ENCODE results near the gene DACT1.

DACT1 gene

DNA sequence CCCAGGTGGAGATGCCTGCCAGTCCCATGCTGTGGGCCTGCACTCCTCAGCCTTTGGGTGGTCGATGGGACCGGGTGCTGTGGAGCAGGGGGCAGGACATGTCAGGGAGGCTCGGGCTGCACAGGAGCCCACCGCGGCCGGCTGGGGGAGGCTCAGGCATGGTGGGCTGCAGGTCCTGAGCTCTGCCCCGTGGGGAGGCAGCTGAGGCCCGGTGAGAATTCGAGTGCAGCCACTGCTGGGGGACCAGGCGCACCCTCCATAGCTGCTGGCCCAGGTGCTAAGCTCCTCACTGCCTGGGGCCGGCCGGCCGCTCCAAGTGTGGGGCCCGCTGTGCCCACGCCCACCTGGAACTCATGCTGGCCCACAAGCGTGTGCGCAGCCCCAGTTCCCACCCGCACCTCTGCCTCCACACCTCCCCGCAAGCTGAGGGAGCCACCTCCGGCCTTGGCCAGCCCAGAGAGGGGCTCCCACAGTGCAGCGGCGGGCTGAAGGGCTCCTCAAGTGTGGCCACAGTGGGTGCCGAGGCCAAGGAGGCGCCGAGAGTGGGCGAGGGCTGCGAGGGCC lies 49.6 kb downstream of the DACT1 start:
- TF ChIP-seq, protein P1, sequence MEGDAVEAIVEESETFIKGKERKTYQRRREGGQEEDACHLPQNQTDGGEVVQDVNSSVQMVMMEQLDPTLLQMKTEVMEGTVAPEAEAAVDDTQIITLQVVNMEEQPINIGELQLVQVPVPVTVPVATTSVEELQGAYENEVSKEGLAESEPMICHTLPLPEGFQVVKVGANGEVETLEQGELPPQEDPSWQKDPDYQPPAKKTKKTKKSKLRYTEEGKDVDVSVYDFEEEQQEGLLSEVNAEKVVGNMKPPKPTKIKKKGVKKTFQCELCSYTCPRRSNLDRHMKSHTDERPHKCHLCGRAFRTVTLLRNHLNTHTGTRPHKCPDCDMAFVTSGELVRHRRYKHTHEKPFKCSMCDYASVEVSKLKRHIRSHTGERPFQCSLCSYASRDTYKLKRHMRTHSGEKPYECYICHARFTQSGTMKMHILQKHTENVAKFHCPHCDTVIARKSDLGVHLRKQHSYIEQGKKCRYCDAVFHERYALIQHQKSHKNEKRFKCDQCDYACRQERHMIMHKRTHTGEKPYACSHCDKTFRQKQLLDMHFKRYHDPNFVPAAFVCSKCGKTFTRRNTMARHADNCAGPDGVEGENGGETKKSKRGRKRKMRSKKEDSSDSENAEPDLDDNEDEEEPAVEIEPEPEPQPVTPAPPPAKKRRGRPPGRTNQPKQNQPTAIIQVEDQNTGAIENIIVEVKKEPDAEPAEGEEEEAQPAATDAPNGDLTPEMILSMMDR (IDR thresholded peaks at IDR 0.05; ENCODE audit: low read depth, low read length, missing control alignments), result no peak
- no peak for DNase-seq (ENCODE audit: extremely low read depth, low read depth)
- H3K4me3 ChIP-seq (replicated peaks; ENCODE audit: low read depth, low read length), result no peak overlapping the region

- no peak overlapping the region for H3K4me3 ChIP-seq (replicated peaks; ENCODE audit: low read depth, low read length)
- DNase-seq (ENCODE audit: extremely low read depth, low read depth), result no peak
- TF ChIP-seq, protein P1 (IDR thresholded peaks at IDR 0.05; ENCODE audit: low read depth, low read length, missing control alignments), result no peak
Measured at GRCh38 chr14:58690801-58691516, 53.2 kb downstream of the DACT1 start.

GRCh38 chr14:58693048-58693447 lies 55.3 kb downstream of the DACT1 start:
- TF ChIP-seq, protein P1 (IDR thresholded peaks at IDR 0.05; ENCODE audit: low read depth, low read length, missing control alignments), result no peak
- H3K4me3 ChIP-seq (replicated peaks; ENCODE audit: low read depth, low read length), result no peak overlapping the region
- DNase-seq (ENCODE audit: extremely low read depth, low read depth), result no peak

- DNase-seq (ENCODE audit: extremely low read depth, low read depth), result no peak
- no peak overlapping the region for H3K4me3 ChIP-seq (replicated peaks; ENCODE audit: low read depth, low read length)
- TF ChIP-seq, protein P1 (IDR thresholded peaks at IDR 0.05; ENCODE audit: low read depth, low read length, missing control alignments), result no peak
Measured at GRCh38 chr14:58695514-58695913, 57.8 kb downstream of the DACT1 start.

GRCh38 chr14:58697266-58697929 lies 59.6 kb downstream of the DACT1 start:
- no peak for DNase-seq (ENCODE audit: extremely low read depth, low read depth)
- H3K4me3 ChIP-seq (replicated peaks; ENCODE audit: low read depth, low read length), result no peak overlapping the region
- TF ChIP-seq, protein P1 (IDR thresholded peaks at IDR 0.05; ENCODE audit: low read depth, low read length, missing control alignments), result no peak
